SK-N-MC (cell line): Measurements from ENCODE around the gene ADAM21.

Source experiments
- EZH2 ChIP-seq: fragments of 200-600 bp; sonication (generic); IDR thresholded peaks from one replicate; pipeline ENCODE4 v1.6.1; 2017; ENCODE audit warnings: antibody characterized with exemption
- FOXP2 ChIP-seq: optimal IDR thresholded peaks from 2 replicates; pipeline ENCODE3; 2011; ENCODE audit warnings: mild to moderate bottlenecking, moderate library complexity; ENCODE audit not compliant: insufficient read depth; ENCODE audit errors: extremely low read length, control extremely low read depth
- POLR2AphosphoS5 ChIP-seq: IDR thresholded peaks from 2 replicates; pipeline ENCODE4 v1.6.1; 2012; ENCODE audit warnings: mild to moderate bottlenecking, low read depth, low read length, borderline replicate concordance

GRCh38 chr14:70442750-70443149 is 9.2 kb upstream of the ADAM21 start:
- no peak for TF ChIP-seq EZH2
- TF ChIP-seq POLR2AphosphoS5 = no peak
- TF ChIP-seq FOXP2 = no peak
